ENCODE data around the gene DPEP2. TPM values are rescaled to one million over a fixed set of nuclear protein-coding genes. Genes with fewer than 3 reads are reported as not detected.

The DPEP2 gene
- polyA plus RNA-seq, 12 donors: 0.63 to 2.2 (median 1.3) TPM; not detected in 2

Other genes starting within 250 kb of the DPEP2 start
- 10 to 100 TPM in 11 of 12 donors, not detected in 1; 15.0 to 31.8 (median 21.2) TPM for gene RANBP10, start 192.9 kb downstream of the DPEP2 start, polyA plus RNA-seq (ENCODE audit: insufficient read length in 12 of 12)
- gene TSNAXIP1, start 192.6 kb downstream of the DPEP2 start, polyA plus RNA-seq (ENCODE audit: insufficient read length in 12 of 12): 1 to 10 TPM in 7 of 12 donors, under 1 TPM in 3, not detected in 2; 0.83 to 5.0 (median 1.3) TPM
- 10 to 100 TPM in 11 of 12 donors, not detected in 1; 11.8 to 25.6 (median 22.2) TPM for gene THAP11, start 157.2 kb downstream of the DPEP2 start, polyA plus RNA-seq (ENCODE audit: insufficient read length in 12 of 12)
- gene NUTF2, start 152.6 kb downstream of the DPEP2 start, polyA plus RNA-seq (ENCODE audit: insufficient read length in 12 of 12): 1,000 to 10,000 TPM in 1 of 12 donors, 100 to 1,000 TPM in 11; 111 to 1,287 (median 122) TPM
- 10 to 100 TPM in 11 of 12 donors, not detected in 1; 27.3 to 61.6 (median 32.4) TPM for gene CENPT, start 151.8 kb downstream of the DPEP2 start, polyA plus RNA-seq (ENCODE audit: insufficient read length in 12 of 12)
- 100 to 1,000 TPM in 5 of 12 donors, 10 to 100 TPM in 7; 40.4 to 146 (median 96.8) TPM for gene EDC4, start 126.4 kb downstream of the DPEP2 start, polyA plus RNA-seq (ENCODE audit: insufficient read length in 12 of 12)
- gene NRN1L, start 114.6 kb downstream of the DPEP2 start, polyA plus RNA-seq (ENCODE audit: insufficient read length in 12 of 12): 1 to 10 TPM in 1 of 12 donors, under 1 TPM in 6, not detected in 5; 0.37 to 1.7 (median 0.74) TPM
- gene PSKH1, start 106.2 kb downstream of the DPEP2 start, polyA plus RNA-seq (ENCODE audit: insufficient read length in 12 of 12): 10 to 100 TPM in 11 of 12 donors, not detected in 1; 15.6 to 32.5 (median 21.0) TPM
- 1 to 10 TPM in 10 of 12 donors, not detected in 2; 1.2 to 5.8 (median 4.3) TPM for gene CTRL, start 67.6 kb downstream of the DPEP2 start, polyA plus RNA-seq (ENCODE audit: insufficient read length in 12 of 12)
- gene PSMB10, start 62.6 kb downstream of the DPEP2 start, polyA plus RNA-seq (ENCODE audit: insufficient read length in 12 of 12): 10 to 100 TPM in 11 of 12 donors, not detected in 1; 18.9 to 28.5 (median 23.1) TPM
- gene LCAT, start 55.4 kb downstream of the DPEP2 start, polyA plus RNA-seq (ENCODE audit: insufficient read length in 12 of 12): 10 to 100 TPM in 11 of 12 donors, not detected in 1; 15.7 to 39.5 (median 18.8) TPM
- gene SLC12A4, start 30.8 kb downstream of the DPEP2 start, polyA plus RNA-seq (ENCODE audit: insufficient read length in 12 of 12): 10 to 100 TPM in 11 of 12 donors, not detected in 1; 28.2 to 51.5 (median 40.7) TPM
- gene DPEP3, start 19.0 kb downstream of the DPEP2 start, polyA plus RNA-seq (ENCODE audit: insufficient read length in 12 of 12): under 1 TPM in 2 of 12 donors, not detected in 10; 0.08 to 0.13 TPM
- gene DPEP2NB, start 16.4 kb upstream of the DPEP2 start, polyA plus RNA-seq (ENCODE audit: insufficient read length in 12 of 12): not detected
- gene DDX28, start 23.7 kb upstream of the DPEP2 start, polyA plus RNA-seq (ENCODE audit: insufficient read length in 12 of 12): 1 to 10 TPM in 10 of 12 donors, not detected in 2; 3.7 to 6.5 (median 5.3) TPM
- 10 to 100 TPM in 7 of 12 donors, 1 to 10 TPM in 3, not detected in 2; 9.8 to 13.9 (median 11.8) TPM for gene DUS2, start 23.8 kb upstream of the DPEP2 start, polyA plus RNA-seq (ENCODE audit: insufficient read length in 12 of 12)
- 10 to 100 TPM in 11 of 12 donors, not detected in 1; 28.3 to 34.3 (median 30.7) TPM for gene NFATC3, start 85.9 kb upstream of the DPEP2 start, polyA plus RNA-seq (ENCODE audit: insufficient read length in 12 of 12)
- gene ESRP2, start 236.6 kb upstream of the DPEP2 start, polyA plus RNA-seq (ENCODE audit: insufficient read length in 12 of 12): 10 to 100 TPM in 1 of 12 donors, 1 to 10 TPM in 4, under 1 TPM in 6, not detected in 1; 0.31 to 31.4 (median 0.78) TPM
- 10 to 100 TPM in 11 of 12 donors, not detected in 1; 14.3 to 42.3 (median 27.0) TPM for gene PLA2G15, start 245.9 kb upstream of the DPEP2 start, polyA plus RNA-seq (ENCODE audit: insufficient read length in 12 of 12)

Measured in muscle of arm (tissue), 12 donors.